Lower leg skin (tissue), 4 donors: ENCODE measurements around the gene DNASE1L3. TPM values are rescaled to one million over a fixed set of nuclear protein-coding genes. Genes with fewer than 3 reads are reported as not detected.

ENCODE experiments used
- DNase-seq, 2 donors: peaks; one replicate each; pipeline ENCODE4 v3.0.0-alpha.2; 2019; ENCODE audit warnings: low spot score in 2 of 2
- H3K4me3 ChIP-seq: fragments of 200-600 bp; sonication (generic); 2 replicates; pipeline ENCODE4 v1.5.1; 2017; ENCODE audit warnings: mild to moderate bottlenecking, low read depth; ENCODE audit not compliant: poor library complexity, severe bottlenecking
- CTCF ChIP-seq, 3 donors: fragments of 450-650 bp; IDR thresholded peaks; one replicate each; pipeline ENCODE4 v1.5.1; 2016; ENCODE audit warnings: antibody characterized with exemption in 3 of 3, mild to moderate bottlenecking in 3 of 3, moderate library complexity in 2 of 3
- POLR2A ChIP-seq, 2 donors: fragments of 450-650 bp; IDR thresholded peaks; one replicate each; pipeline ENCODE4 v1.6.1; 2016 to 2017; ENCODE audit warnings: antibody characterized with exemption in 2 of 2, mild to moderate bottlenecking in 1 of 2, moderate library complexity in 1 of 2
- WGBS, 2 donors: methylation state at CpG; one replicate each; pipeline ENCODE4 v1.1.5; 2018; 5-methylcytosine and 5-hydroxymethylcytosine counted together
- intact Hi-C: fragments of 100-400 bp; cut with DNase I; formaldehyde crosslinking; loops from one replicate; pipeline ENCODE4 v1.15.0; 2023; ENCODE audit warnings: low total_unique reads
- total RNA-seq, 4 donors: library from RNA; depleted of rRNA; stranded (reverse); fragments of >200 nt; gene quantifications; one replicate each; pipeline ENCODE4 v1.1.0, GENCODE V29; 2016

Gene DNASE1L3
- total RNA-seq, 4 donors from 2014 or later: 0.76 to 8.1 (median 3.1) TPM

- TF ChIP-seq CTCF (IDR thresholded peaks at IDR 0.05) (peak in 1 of 3 donors; percentile 87), POLR2A (IDR thresholded peaks at IDR 0.05) (no peak)
- 5 to 17% methylated on average over 23 to 41 of the region's 46 CpGs for WGBS, 2 donors
- DNase-seq: peak; percentile 76 to 98
- H3K4me3 ChIP-seq: peak overlapping the region; percentile 2
- intact Hi-C loops: no loop called here
Measured at GRCh38 chr3:58177747-58178527, 32.8 kb downstream of the DNASE1L3 start.

GRCh38 chr3:58176827-58177489, 33.8 kb downstream of the DNASE1L3 start:
- intact Hi-C loops: no loop called here
- no peak for TF ChIP-seq POLR2A (IDR thresholded peaks at IDR 0.05)
- TF ChIP-seq CTCF (IDR thresholded peaks at IDR 0.05): no peak
- H3K4me3 ChIP-seq: no peak overlapping the region
- DNase-seq: no peak
- 93% methylated on average over 10 of the region's 10 CpGs for WGBS, 2 donors

GRCh38 chr3:58176185-58176530, 34.6 kb downstream of the DNASE1L3 start:
- no peak for TF ChIP-seq CTCF (IDR thresholded peaks at IDR 0.05)
- TF ChIP-seq POLR2A (IDR thresholded peaks at IDR 0.05): no peak
- DNase-seq: no peak
- H3K4me3 ChIP-seq: no peak overlapping the region
- intact Hi-C loops: no loop called here
- WGBS, 2 donors: 84 to 94% methylated on average over 3 of the region's 3 CpGs

- DNase-seq: no peak
- H3K4me3 ChIP-seq: no peak overlapping the region
- TF ChIP-seq CTCF (IDR thresholded peaks at IDR 0.05) (no peak), POLR2A (IDR thresholded peaks at IDR 0.05) (no peak)
- intact Hi-C loops: no loop called here
- 29 to 40% methylated on average over 16 to 18 of the region's 18 CpGs for WGBS, 2 donors
Measured at GRCh38 chr3:58175437-58176184, 35.2 kb downstream of the DNASE1L3 start.

GRCh38 chr3:58175187-58175436, 35.7 kb downstream of the DNASE1L3 start:
- no peak overlapping the region for H3K4me3 ChIP-seq
- no peak for DNase-seq
- TF ChIP-seq CTCF (IDR thresholded peaks at IDR 0.05) (no peak), POLR2A (IDR thresholded peaks at IDR 0.05) (no peak)
- 21 to 29% methylated on average over 3 of the region's 3 CpGs for WGBS, 2 donors
- intact Hi-C loops: no loop called here
